ENCODE data around the gene SLC35F6. TPM values are rescaled to one million over a fixed set of nuclear protein-coding genes. Genes with fewer than 3 reads are reported as not detected.

SLC35F6 gene
- total RNA-seq, 1 donor from 2014 or later: 36.2 TPM

Other genes with a start within 250 kb of the SLC35F6 start
- not detected in 2 replicates for gene CIB4, start 122.9 kb upstream of the SLC35F6 start, total RNA-seq
- under 0.01 and 0.05 TPM in 2 replicates for gene KCNK3, start 71.6 kb upstream of the SLC35F6 start, total RNA-seq
- 5.1 and 14.3 TPM in 2 replicates for gene CENPA, start 21.8 kb downstream of the SLC35F6 start, total RNA-seq
- gene DPYSL5, start 83.8 kb downstream of the SLC35F6 start, total RNA-seq: not detected in 2 replicates
- gene MAPRE3, start 206.4 kb downstream of the SLC35F6 start, total RNA-seq: 0.17 and 1.3 TPM in 2 replicates